ENCODE measurements around the gene ZNF189. TPM values are rescaled to one million over a fixed set of nuclear protein-coding genes. Genes with fewer than 3 reads are reported as not detected.

Gene ZNF189
- total RNA-seq, 1 experiment from 2014 or later, result 17.4 TPM

DNA sequence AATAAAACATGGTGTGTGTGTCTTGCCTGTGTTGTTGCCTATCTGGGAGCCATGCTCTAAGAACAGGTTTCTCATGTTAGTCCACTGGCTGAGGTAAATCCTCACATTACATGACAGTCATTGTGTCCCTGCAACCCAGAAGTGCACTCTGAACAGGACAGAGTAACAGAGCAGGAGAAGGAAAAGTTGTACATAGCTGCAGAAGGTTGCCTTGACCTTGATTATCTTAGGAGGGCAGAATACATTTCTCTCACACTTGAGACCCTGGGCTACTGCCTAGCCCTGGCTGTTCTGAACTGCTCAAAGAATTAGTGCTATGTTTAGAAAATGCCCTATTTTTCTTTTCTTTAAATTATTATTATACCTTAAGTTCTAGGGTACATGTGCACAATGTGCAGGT, 16.9 kb downstream of the ZNF189 start:
- CTCF ChIA-PET, result interaction anchor here (1.0 kb wide), 1 partner anchor 32 kb away, joined by 3 read pairs; no protein-coding TSS in a partner anchor
- H3K36me3 Mint-ChIP-seq (ENCODE audit: insufficient read depth, unreplicated experiment), result no peaks in the 10 kb centered on the region
- BruUV-seq (replicated peaks), result no TSS peak
- no peaks in the 10 kb centered on the region for H3K27me3 Mint-ChIP-seq (ENCODE audit: insufficient read depth, unreplicated experiment)
- intact Hi-C loops (cut with micrococcal nuclease), result no loop called here
- H3K27ac Mint-ChIP-seq (ENCODE audit: low read depth, unreplicated experiment), result no peak overlapping the region
- POLR2A ChIA-PET, result no interaction called here
- peaks cover 6% of the 10 kb centered on the region for H3K4me1 Mint-ChIP-seq (ENCODE audit: insufficient read depth, unreplicated experiment)
- TF ChIP-seq, protein P1, sequence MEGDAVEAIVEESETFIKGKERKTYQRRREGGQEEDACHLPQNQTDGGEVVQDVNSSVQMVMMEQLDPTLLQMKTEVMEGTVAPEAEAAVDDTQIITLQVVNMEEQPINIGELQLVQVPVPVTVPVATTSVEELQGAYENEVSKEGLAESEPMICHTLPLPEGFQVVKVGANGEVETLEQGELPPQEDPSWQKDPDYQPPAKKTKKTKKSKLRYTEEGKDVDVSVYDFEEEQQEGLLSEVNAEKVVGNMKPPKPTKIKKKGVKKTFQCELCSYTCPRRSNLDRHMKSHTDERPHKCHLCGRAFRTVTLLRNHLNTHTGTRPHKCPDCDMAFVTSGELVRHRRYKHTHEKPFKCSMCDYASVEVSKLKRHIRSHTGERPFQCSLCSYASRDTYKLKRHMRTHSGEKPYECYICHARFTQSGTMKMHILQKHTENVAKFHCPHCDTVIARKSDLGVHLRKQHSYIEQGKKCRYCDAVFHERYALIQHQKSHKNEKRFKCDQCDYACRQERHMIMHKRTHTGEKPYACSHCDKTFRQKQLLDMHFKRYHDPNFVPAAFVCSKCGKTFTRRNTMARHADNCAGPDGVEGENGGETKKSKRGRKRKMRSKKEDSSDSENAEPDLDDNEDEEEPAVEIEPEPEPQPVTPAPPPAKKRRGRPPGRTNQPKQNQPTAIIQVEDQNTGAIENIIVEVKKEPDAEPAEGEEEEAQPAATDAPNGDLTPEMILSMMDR (IDR thresholded peaks at IDR 0.05; ENCODE audit: unreplicated experiment), result no peak
- no peak overlapping the region for H3K4me3 Mint-ChIP-seq (ENCODE audit: unreplicated experiment)
- no peak for DNase-seq (ENCODE audit: unreplicated experiment)
- H3K9me3 Mint-ChIP-seq (ENCODE audit: unreplicated experiment), result peaks cover 26% of the 10 kb centered on the region

DNA sequence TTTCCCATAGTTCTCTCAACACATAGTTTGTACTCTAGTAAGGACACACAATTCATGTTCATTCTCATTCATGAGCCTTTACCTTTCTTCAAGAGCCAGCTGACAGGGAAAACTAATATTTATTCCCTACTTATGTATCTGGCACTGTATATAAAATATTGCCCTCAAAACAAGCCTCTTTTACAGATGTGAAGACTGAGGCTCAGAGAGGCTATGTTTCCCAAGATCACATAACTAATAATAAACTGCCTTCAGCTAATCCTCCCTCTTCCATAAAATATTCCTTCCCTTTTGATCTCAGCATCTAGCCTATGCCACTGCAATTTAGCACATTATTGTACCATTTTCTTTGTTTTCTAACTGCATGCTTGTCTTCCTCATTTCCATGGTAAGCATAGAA, 18.7 kb downstream of the ZNF189 start:
- no peak overlapping the region for H3K4me3 Mint-ChIP-seq (ENCODE audit: unreplicated experiment)
- H3K36me3 Mint-ChIP-seq (ENCODE audit: insufficient read depth, unreplicated experiment), result no peaks in the 10 kb centered on the region
- no TSS peak for BruUV-seq (replicated peaks)
- H3K9me3 Mint-ChIP-seq (ENCODE audit: unreplicated experiment), result peaks cover 25% of the 10 kb centered on the region
- POLR2A ChIA-PET, result interaction anchor here (0.9 to 1.0 kb wide), 2 partner anchors 18 to 20 kb away, joined by 3 read pairs; no protein-coding TSS in a partner anchor
- DNase-seq (ENCODE audit: unreplicated experiment), result no peak
- peaks cover 6% of the 10 kb centered on the region for H3K4me1 Mint-ChIP-seq (ENCODE audit: insufficient read depth, unreplicated experiment)
- H3K27me3 Mint-ChIP-seq (ENCODE audit: insufficient read depth, unreplicated experiment), result no peaks in the 10 kb centered on the region
- no peak overlapping the region for H3K27ac Mint-ChIP-seq (ENCODE audit: low read depth, unreplicated experiment)
- intact Hi-C loops (cut with micrococcal nuclease), result no loop called here
- CTCF ChIA-PET, result no interaction called here
- TF ChIP-seq, protein P1 (IDR thresholded peaks at IDR 0.05; ENCODE audit: unreplicated experiment), result no peak

DNA sequence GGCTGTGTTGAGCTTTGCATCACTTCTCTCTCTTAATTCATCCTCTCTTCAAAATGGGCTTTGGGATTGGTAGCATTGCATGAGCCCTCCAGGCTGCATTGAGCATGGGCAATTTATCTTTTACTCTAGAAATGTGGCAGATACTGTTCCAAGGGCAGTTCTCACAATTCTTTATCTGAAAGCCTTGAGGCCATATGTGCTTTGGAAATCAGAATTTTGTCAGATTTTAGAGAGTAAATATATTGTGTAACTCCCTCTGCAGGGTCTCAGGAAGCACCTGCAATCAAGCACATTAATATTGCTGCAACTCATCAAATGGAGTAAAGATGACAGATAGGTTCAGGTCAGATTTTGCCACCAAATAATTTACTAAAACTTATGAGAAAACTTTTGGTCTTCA, 19.3 kb downstream of the ZNF189 start:
- intact Hi-C loops (cut with micrococcal nuclease), result no loop called here
- Mint-ChIP-seq H3K27ac (ENCODE audit: low read depth, unreplicated experiment) (no peak overlapping the region), H3K36me3 (ENCODE audit: insufficient read depth, unreplicated experiment) (no peaks in the 10 kb centered on the region), H3K4me3 (ENCODE audit: unreplicated experiment) (no peak overlapping the region), H3K27me3 (ENCODE audit: insufficient read depth, unreplicated experiment) (no peaks in the 10 kb centered on the region), H3K4me1 (ENCODE audit: insufficient read depth, unreplicated experiment) (peaks cover 6% of the 10 kb centered on the region), H3K9me3 (ENCODE audit: unreplicated experiment) (peaks cover 19% of the 10 kb centered on the region)
- DNase-seq (ENCODE audit: unreplicated experiment), result no peak
- BruUV-seq (replicated peaks), result no TSS peak
- TF ChIP-seq, protein P1 (IDR thresholded peaks at IDR 0.05; ENCODE audit: unreplicated experiment), result no peak
- POLR2A ChIA-PET, result interaction anchor here (0.9 kb wide), 1 partner anchor 20 kb away, joined by 3 read pairs; no protein-coding TSS in a partner anchor
- CTCF ChIA-PET, result no interaction called here

DNA sequence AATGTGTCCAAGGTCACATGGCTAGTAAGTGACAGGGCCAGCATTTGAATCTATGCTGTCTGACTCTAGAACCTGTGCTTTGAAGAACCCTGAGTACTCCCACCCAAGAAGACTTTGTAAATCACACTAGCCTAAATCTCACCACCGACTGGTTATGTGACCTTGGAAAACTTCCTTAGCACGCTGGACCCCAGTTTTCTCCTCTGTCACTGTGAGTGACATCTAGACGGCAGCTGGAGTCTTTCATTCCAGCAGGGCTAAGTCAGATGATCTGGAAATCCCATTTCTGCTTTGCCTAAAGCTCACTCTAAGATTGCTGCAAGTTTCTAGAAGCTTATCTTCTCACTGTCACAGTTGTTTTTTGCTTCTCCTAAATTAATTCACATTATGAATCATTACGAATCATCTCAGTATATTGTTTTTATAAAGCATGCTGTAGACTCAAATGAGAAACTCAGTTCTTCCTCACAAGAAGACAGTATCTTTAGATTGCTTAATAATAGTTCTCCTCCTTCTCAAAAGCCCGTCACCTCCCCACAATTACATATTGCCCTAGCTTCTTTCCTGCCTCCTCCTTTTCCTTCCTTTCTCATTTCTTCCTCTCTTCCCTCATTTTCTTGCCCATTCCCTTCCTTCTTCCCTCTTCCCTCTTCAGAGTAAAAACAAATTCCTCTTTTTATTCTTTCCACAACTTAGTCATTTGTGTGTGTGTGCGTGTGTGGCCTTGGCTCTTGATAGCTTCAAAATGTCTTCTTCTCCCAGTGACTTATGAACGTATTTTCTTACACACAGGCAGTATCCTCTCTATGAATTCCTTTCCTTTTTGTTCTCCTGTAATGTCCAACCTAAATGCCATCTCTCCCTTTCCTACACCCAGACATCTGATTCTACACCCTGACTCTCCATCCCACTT, 20.1 kb downstream of the ZNF189 start:
- DNase-seq (ENCODE audit: unreplicated experiment), result no peak
- H3K27me3 Mint-ChIP-seq (ENCODE audit: insufficient read depth, unreplicated experiment), result no peaks in the 10 kb centered on the region
- CTCF ChIA-PET, result interaction anchor here (0.6 to 0.7 kb wide), 2 partner anchors 46 to 117 kb away, joined by 5 read pairs; no protein-coding TSS in a partner anchor
- intact Hi-C loops (cut with micrococcal nuclease), result no loop called here
- POLR2A ChIA-PET, result interaction anchor here (1.1 kb wide), 1 partner anchor 16 kb away, joined by 3 read pairs; no protein-coding TSS in a partner anchor
- peaks cover 6% of the 10 kb centered on the region for H3K4me1 Mint-ChIP-seq (ENCODE audit: insufficient read depth, unreplicated experiment)
- no peaks in the 10 kb centered on the region for H3K36me3 Mint-ChIP-seq (ENCODE audit: insufficient read depth, unreplicated experiment)
- H3K27ac Mint-ChIP-seq (ENCODE audit: low read depth, unreplicated experiment), result peak overlapping the region; percentile 10
- no TSS peak for BruUV-seq (replicated peaks)
- no peak overlapping the region for H3K4me3 Mint-ChIP-seq (ENCODE audit: unreplicated experiment)
- TF ChIP-seq, protein P1 (IDR thresholded peaks at IDR 0.05; ENCODE audit: unreplicated experiment), result no peak
- H3K9me3 Mint-ChIP-seq (ENCODE audit: unreplicated experiment), result peaks cover 11% of the 10 kb centered on the region
